ENCODE results near the gene IL4R. TPM values are rescaled to one million over a fixed set of nuclear protein-coding genes. Genes with fewer than 3 reads are reported as not detected.
A peak's percentile ranks its signal among the peaks of the same experiment; 100 is the strongest.

The IL4R gene
- total and polyA plus RNA-seq, 10 of the 15 experiments (the other 5 are each of a cell fraction or from before 2014, with no cell fraction given) = 2.6 to 70.4 (median 36.6) TPM

GRCh38 chr16:27377666-27378485 is 64.1 kb downstream of the IL4R start:
- Histone ChIP-seq H3K4me1 (ENCODE audit: control insufficient read depth, insufficient read depth, low read length) (peaks cover 54% of the 10 kb centered on the region), H3K27me3 (replicated peaks in 1 of 2; ENCODE audit: control insufficient read depth in 2 of 2, insufficient read depth in 2 of 2, low read length in 1 of 2) (no peaks in the 10 kb centered on the region), H2AFZ (ENCODE audit: control insufficient read depth, low read depth, low read length) (peak overlapping the region; percentile 59), H3K79me2 (ENCODE audit: control insufficient read depth, insufficient read depth, low read length) (no peaks in the 10 kb centered on the region), H4K20me1 (ENCODE audit: control insufficient read depth, insufficient read depth) (no peaks in the 10 kb centered on the region), H3K9ac (ENCODE audit: control insufficient read depth, insufficient read depth, low read length) (peak overlapping the region; percentile 28), H3K36me3 (ENCODE audit: control insufficient read depth in 2 of 2, insufficient read depth in 2 of 2, low read length in 1 of 2) (no peaks in the 10 kb centered on the region), H3K4me2 (ENCODE audit: control insufficient read depth, insufficient read depth) (peak overlapping the region; percentile 76), H3K27ac (ENCODE audit: control insufficient read depth, insufficient read depth) (peak overlapping the region; percentile 73), H3K4me3 (peak overlapping the region; percentile 16; the same call in 1 of the 2 replicates), H3K9me3 (replicated peaks; ENCODE audit: control insufficient read depth, insufficient read depth, low read length) (no peaks in the 10 kb centered on the region; the same call in 2 of the 3 replicates)
- ChIA-PET SMC1A (ENCODE audit: uncharacterized antibody, unreplicated experiment) (interaction anchor here (0.8 to 9.6 kb wide), 9 partner anchors 9 to 174 kb away, joined by 3 to 220 read pairs (median 4); partner anchors contain the start of genes IL21R and KDM8), CTCF (interaction anchor here (0.7 to 4.5 kb wide), 10 partner anchors 10 to 199 kb away, joined by 3 to 19 read pairs (median 4); no protein-coding TSS in a partner anchor), POLR2A (interaction anchor here (0.6 to 9.6 kb wide), 9 partner anchors 10 to 107 kb away, joined by 3 to 208 read pairs (median 3); partner anchors contain the start of gene IL21R), RAD21 (ENCODE audit: unreplicated experiment) (interaction anchor here (0.7 to 9.3 kb wide), 5 partner anchors 10 to 72 kb away, joined by 3 to 224 read pairs (median 7); partner anchors contain the start of gene IL21R)
- intact Hi-C loops (cut with micrococcal nuclease; ENCODE audit: unreplicated experiment) (no loop called here), in situ Hi-C loops (cut with MboI) (no loop called here)
- 0% methylated on average over 4 of the region's 4 CpGs for WGBS (ENCODE audit: insufficient coverage, insufficient replicate concordance, low lambda C conversion rate, missing lambda C conversion rate)
- DNase-seq (ENCODE audit: low read depth, low spot score) (peak; percentile 72), FAIRE-seq (peak; percentile 52), ATAC-seq (peak; percentile 23)
- no TSS peak for BruUV-seq (replicated peaks)
- TF ChIP-seq BCL11A (IDR thresholded peaks at IDR 0.05; ENCODE audit: low read depth, low read length) = no peak
- TF ChIP-seq ZNF384 (IDR thresholded peaks at IDR 0.05; ENCODE audit: borderline replicate concordance, low read depth, low read length) = no peak
- no peak for TF ChIP-seq ZBTB11 (CRISPR knock-in tag; IDR thresholded peaks at IDR 0.05)
- TF ChIP-seq YY1 (IDR thresholded peaks at IDR 0.05; ENCODE audit: low read depth, low read length) = peak; percentile 31; the same call in 1 of the 2 replicates
- no peak for TF ChIP-seq NBN (IDR thresholded peaks at IDR 0.05)
- TF ChIP-seq ETV6 (conservative IDR thresholded peaks at IDR 0.05 in 1 of 2, IDR thresholded peaks at IDR 0.05 in 1 of 2; ENCODE audit: borderline replicate concordance in 1 of 2, low read depth in 1 of 2) = peak in 1 of 2 experiments; percentile 31; a peak in 1 of 4 replicates
- TF ChIP-seq SPI1 (IDR thresholded peaks at IDR 0.05; ENCODE audit: borderline replicate concordance, insufficient read depth, low read depth, low read length) = 0 out of 2 replicates have a peak, but pooled peaks have one; percentile 24
- TF ChIP-seq YBX1 (IDR thresholded peaks at IDR 0.05) = no peak
- TF ChIP-seq MTA2 (IDR thresholded peaks at IDR 0.05; ENCODE audit: low read depth) = no peak
- no peak for TF ChIP-seq MYC (IDR thresholded peaks at IDR 0.05; ENCODE audit: insufficient read depth, insufficient read length, insufficient replicate concordance, low read length, severe bottlenecking)
- TF ChIP-seq PKNOX1 (IDR thresholded peaks at IDR 0.05) = no peak
- no peak for TF ChIP-seq HSF1 (IDR thresholded peaks at IDR 0.05; ENCODE audit: low read depth, low read length)
- TF ChIP-seq CBFB (IDR thresholded peaks at IDR 0.05; ENCODE audit: low read depth) = peak; percentile 42; the same call in 1 of the 2 replicates
- TF ChIP-seq PAX5 (IDR thresholded peaks at IDR 0.05; ENCODE audit: borderline replicate concordance, low read depth, low read length) = peak; percentile 11; the same call in 1 of the 2 replicates
- no peak for TF ChIP-seq RAD51 (IDR thresholded peaks at IDR 0.05)
- no peak for TF ChIP-seq POLR2AphosphoS2 (IDR thresholded peaks at IDR 0.05; ENCODE audit: low read depth, low read length)
